ENCODE measurements around the gene FBXO41. TPM values are rescaled to one million over a fixed set of nuclear protein-coding genes. Genes with fewer than 3 reads are reported as not detected.
A peak's percentile ranks its signal among the peaks of the same experiment; 100 is the strongest.

The FBXO41 gene
- total and polyA plus RNA-seq, 9 of the 15 experiments (the other 6 are each of a cell fraction or from before 2014, with no cell fraction given) = 0.21 to 8.2 (median 3.5) TPM

DNA sequence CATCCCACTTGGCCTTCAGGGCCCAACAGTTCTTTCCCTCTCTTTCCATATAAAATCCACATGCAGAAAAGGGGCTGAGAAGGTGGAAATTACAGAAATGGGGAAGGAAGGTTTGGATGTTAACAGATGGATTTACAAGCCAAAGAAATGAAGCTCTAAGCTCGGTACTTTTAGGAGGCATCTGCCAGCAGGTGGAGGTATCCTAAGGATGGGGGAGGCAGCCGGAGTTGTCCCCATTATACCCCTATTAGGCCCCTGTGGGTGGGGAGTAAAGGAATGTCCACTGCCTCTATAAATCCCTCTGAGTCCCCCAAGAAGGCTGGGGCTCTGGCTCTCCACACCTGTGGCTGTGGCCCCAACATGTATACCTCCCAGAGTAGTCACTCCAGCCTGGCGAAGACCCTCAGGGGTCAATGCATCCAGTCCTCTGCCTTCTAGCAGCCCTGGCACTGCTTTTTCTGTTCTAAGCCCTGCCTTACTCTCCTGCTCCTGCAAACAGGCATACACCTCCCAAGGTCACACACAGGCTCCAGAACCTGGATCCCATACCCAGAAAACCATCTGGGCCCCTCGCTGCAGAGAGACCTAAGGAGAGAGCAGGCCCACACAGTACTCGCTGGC, 1.2 kb downstream of the FBXO41 start:
- intact Hi-C loops (cut with micrococcal nuclease) (no loop called here), in situ Hi-C loops (cut with MboI) (no loop called here)
- Histone ChIP-seq H3K27me3 (ENCODE audit: control insufficient read depth in 2 of 2, insufficient read depth in 2 of 2, low read length in 2 of 2) (no peaks in the 10 kb centered on the region), H3K9ac (ENCODE audit: insufficient read depth in 1 of 2, low read depth in 2 of 2, low read length in 2 of 2) (peak overlapping the region in 1 of 2 experiments; percentile 90; a peak in 2 of 4 replicates), H3K9me3 (replicated peaks; ENCODE audit: control insufficient read depth, insufficient read depth, low read depth, low read length) (no peaks in the 10 kb centered on the region), H3K4me2 (ENCODE audit: insufficient read depth, low read length) (peak overlapping the region; percentile 76), H3K4me1 (replicated peaks in 1 of 2; ENCODE audit: control insufficient read depth in 2 of 2, insufficient read depth in 2 of 2, low read length in 2 of 2) (peaks cover 3 to 20% of the 10 kb centered on the region in 2 experiments; a peak in 4 of 5 replicates), H3K4me3 (peak overlapping the region; percentile 58), H4K20me1 (replicated peaks; ENCODE audit: control insufficient read depth, insufficient read depth, low read length) (0 out of 2 replicates have a peak, but pooled peaks cover 4% of the 10 kb centered on the region), H3K9me1 (ENCODE audit: control insufficient read depth, insufficient read depth, low read length) (no peaks in the 10 kb centered on the region), H3K27ac (ENCODE audit: extremely low read depth, low read depth, low read length) (no peak overlapping the region), H3K79me2 (ENCODE audit: control insufficient read depth, insufficient read depth, low read length) (peaks cover 7% of the 10 kb centered on the region), H2AFZ (ENCODE audit: low read depth, low read length) (peak overlapping the region; percentile 93; the same call in 1 of the 2 replicates), H3K36me3 (ENCODE audit: control insufficient read depth, insufficient read depth, low read length) (0 out of 3 replicates have a peak, but pooled peaks cover 2% of the 10 kb centered on the region)
- ATAC-seq = no peak
- FAIRE-seq = no peak
- no peak for DNase-seq (ENCODE audit: extremely low read depth in 1 of 4, low spot score in 3 of 4)
- CTCF ChIA-PET (ENCODE audit: low intra/inter-chr PET ratio) = no interaction called here
- TSS peak; percentile 42 for BruUV-seq (replicated peaks)
- no peak for TF ChIP-seq SMARCE1 (IDR thresholded peaks at IDR 0.05)
- TF ChIP-seq, protein P1, sequence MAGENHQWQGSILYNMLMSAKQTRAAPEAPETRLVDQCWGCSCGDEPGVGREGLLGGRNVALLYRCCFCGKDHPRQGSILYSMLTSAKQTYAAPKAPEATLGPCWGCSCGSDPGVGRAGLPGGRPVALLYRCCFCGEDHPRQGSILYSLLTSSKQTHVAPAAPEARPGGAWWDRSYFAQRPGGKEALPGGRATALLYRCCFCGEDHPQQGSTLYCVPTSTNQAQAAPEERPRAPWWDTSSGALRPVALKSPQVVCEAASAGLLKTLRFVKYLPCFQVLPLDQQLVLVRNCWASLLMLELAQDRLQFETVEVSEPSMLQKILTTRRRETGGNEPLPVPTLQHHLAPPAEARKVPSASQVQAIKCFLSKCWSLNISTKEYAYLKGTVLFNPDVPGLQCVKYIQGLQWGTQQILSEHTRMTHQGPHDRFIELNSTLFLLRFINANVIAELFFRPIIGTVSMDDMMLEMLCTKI (IDR thresholded peaks at IDR 0.05; ENCODE audit: partially characterized antibody) = no peak
- peak; percentile 82 for TF ChIP-seq ZNF79 (CRISPR knock-in tag; IDR thresholded peaks at IDR 0.05; ENCODE audit: low read depth)
- TF ChIP-seq STAT5B (CRISPR knock-in tag; IDR thresholded peaks at IDR 0.05) = no peak
- no peak for TF ChIP-seq POLR2A (conservative IDR thresholded peaks at IDR 0.05)
- TF ChIP-seq ETV6 (IDR thresholded peaks at IDR 0.05; ENCODE audit: borderline replicate concordance in 1 of 2, low read depth in 2 of 2, low read length in 1 of 2) = no peak
- TF ChIP-seq ETV6 (CRISPR knock-in tag; IDR thresholded peaks at IDR 0.05; ENCODE audit: borderline replicate concordance) = no peak
- TF ChIP-seq ZNF778 (CRISPR knock-in tag; IDR thresholded peaks at IDR 0.05) = no peak
- TF ChIP-seq EWSR1 (IDR thresholded peaks at IDR 0.05; ENCODE audit: borderline replicate concordance, low read depth, partially characterized antibody) = no peak
- WGBS (ENCODE audit: insufficient coverage, low coverage, missing lambda C conversion rate) = 23% methylated on average over 5 of the region's 5 CpGs
- POLR2A ChIA-PET = no interaction called here
